GM19193 (cell line): Measurements from ENCODE around the gene METAP1.

ENCODE experiments used
- POLR2A ChIP-seq: IDR thresholded peaks from 4 replicates; pipeline ENCODE4 v1.6.1; 2011; ENCODE audit not compliant: insufficient read depth, insufficient read length; ENCODE audit errors: extremely low read depth

Gene METAP1

GRCh38 chr4:98995183-98996055 lies at the start of gene METAP1:
TSS of gene METAP1 (plus strand) at chr4:98995721. CDS start at chr4:98995754, 33 bp downstream.
- TF ChIP-seq POLR2A, result peak; percentile 88

- no peak for TF ChIP-seq POLR2A
These were observed 49.2 kb upstream of the METAP1 start for GRCh38 chr4:98946359-98946758.

GRCh38 chr4:98950925-98951324 lies 44.6 kb upstream of the METAP1 start:
- no peak for TF ChIP-seq POLR2A

DNA sequence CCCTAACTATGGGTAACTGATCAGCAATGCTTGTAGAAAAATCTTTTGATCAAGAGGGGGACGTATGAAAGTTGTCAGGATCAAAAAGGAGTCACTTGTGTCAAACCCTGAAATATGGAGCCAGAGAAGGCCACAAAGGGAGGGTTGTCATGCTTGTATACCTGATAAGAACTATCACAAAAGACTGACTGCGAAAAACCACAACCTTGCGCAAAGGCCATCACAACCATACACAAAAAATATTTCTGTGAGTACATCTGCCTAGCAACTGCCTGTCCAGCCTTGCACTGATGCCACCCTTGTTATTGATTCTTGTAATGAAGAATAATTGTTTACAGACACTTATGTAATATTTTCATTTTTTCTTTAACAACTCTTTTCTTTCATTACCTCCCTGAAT lies 43.8 kb upstream of the METAP1 start:
- no peak for TF ChIP-seq POLR2A

- no peak for TF ChIP-seq POLR2A
These were observed 40.3 kb upstream of the METAP1 start for GRCh38 chr4:98955229-98955628.

DNA sequence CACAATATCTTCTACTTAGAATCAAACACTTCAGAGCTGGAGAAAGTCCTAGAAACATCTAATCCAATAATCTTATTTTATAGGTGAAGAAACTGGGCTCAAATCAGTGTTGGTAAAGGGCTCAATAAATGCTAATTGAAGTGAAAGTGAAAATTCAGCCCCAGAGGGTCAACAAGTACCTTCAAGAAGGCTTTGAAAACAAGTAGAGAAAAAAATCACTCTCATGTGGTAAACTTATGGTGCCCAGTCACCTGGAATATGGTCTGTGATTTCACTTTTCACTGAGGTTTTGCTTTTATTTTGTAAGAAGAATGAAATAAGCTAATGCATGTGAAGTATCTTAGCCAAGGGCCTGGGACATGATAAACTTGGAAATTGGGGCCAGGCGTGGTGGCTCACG lies 37.5 kb upstream of the METAP1 start:
- TF ChIP-seq POLR2A, result no peak

- no peak for TF ChIP-seq POLR2A
These were observed 36.1 kb upstream of the METAP1 start for GRCh38 chr4:98959411-98959810.

DNA sequence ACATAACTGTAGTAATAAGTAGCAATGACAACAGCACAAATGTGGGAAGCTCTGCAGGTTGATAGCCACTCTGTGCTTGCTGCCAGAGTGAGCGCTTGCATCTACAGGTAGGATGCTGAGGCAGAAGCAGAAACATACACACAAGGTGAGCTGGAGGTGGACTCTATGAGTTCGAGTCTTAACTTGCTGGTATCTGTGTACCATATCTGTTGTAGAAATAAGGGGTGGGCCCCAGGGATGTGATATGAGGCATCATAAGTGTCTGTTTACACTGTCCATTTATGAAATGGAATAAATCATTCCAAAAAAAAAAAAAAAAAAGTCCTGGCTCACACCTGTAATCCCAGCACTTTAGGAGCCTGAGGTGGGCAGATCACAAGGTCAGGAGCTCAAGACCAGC lies 33.8 kb upstream of the METAP1 start:
- TF ChIP-seq POLR2A, result no peak

GRCh38 chr4:98963538-98964433 lies 31.7 kb upstream of the METAP1 start:
- no peak for TF ChIP-seq POLR2A

- TF ChIP-seq POLR2A, result no peak
These were observed 28.6 kb upstream of the METAP1 start for GRCh38 chr4:98966926-98967325.

GRCh38 chr4:98967786-98968329 lies 27.7 kb upstream of the METAP1 start:
- TF ChIP-seq POLR2A, result no peak

GRCh38 chr4:98969878-98970785 lies 25.4 kb upstream of the METAP1 start:
- no peak for TF ChIP-seq POLR2A

GRCh38 chr4:98976716-98977115 lies 18.8 kb upstream of the METAP1 start:
- no peak for TF ChIP-seq POLR2A

- no peak for TF ChIP-seq POLR2A
These were observed 18.0 kb upstream of the METAP1 start for GRCh38 chr4:98977557-98977956.

DNA sequence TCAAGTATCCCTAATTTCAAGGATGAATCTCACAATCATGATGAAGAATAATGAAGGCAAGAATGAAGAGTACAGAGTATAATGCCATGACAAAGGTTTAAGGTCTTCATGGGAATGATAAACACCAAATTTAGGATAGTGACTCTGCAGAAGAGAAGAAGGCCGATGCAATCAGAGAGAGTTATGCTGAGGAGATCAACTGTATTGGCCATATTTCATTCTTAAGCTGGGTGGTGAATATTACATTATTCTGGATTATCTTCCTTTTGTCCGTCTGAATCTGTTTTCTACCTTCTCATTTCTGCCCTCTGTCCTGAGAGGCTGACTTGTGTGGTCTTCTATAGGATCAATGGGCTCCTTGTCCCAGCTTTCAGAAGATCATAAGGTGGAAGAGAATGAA lies 7.8 kb upstream of the METAP1 start:
- TF ChIP-seq POLR2A, result no peak

- TF ChIP-seq POLR2A, result no peak
These were observed 2.0 kb upstream of the METAP1 start for GRCh38 chr4:98993419-98994071.
